GM19099 (cell line): ENCODE results near the gene SMYD1.

Experiments
- POLR2A ChIP-seq: IDR thresholded peaks from 3 replicates; pipeline ENCODE4 v1.6.1; 2011; ENCODE audit warnings: low read depth; ENCODE audit not compliant: insufficient read length; ENCODE audit errors: extremely low read depth

The SMYD1 gene

DNA sequence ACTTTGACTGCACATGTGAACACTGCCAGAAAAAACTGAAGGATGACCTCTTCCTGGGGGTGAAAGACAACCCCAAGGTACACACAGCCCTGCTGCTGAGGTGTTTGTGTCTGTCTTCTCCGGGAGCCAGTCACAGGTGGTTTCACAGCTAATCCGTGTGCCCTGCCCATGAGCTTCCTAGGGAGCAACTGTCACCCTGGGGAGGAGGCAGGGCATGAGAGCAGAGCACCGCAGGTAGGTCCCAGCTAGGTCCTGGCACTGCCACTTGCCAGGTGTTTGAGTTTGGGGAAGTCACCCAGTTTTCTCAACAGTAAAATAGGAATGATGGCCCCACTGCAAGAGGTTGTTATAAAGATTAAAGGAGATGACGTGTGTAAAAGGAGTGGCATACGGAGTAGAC, 29.1 kb downstream of the SMYD1 start:
- no peak for TF ChIP-seq POLR2A

DNA sequence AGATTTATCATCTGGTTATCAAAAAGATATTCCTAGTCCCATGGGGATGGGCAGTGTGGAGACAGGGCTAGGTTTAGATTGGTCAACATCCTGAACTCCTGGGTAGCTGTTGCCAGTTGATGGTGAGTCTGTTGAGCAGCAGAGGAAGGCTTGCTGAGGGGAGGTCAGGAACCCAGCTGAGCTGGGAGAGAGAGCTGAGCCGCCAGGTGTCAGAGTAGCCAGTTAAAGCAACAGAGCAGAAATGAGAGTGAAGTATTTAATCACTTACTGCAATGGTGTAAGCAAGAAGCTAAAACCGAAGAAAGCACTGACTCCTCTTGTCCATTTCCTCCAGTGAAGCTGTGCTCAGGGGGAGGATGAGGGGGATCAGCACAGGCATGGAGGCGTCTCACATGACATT, 29.6 kb downstream of the SMYD1 start:
- no peak for TF ChIP-seq POLR2A

DNA sequence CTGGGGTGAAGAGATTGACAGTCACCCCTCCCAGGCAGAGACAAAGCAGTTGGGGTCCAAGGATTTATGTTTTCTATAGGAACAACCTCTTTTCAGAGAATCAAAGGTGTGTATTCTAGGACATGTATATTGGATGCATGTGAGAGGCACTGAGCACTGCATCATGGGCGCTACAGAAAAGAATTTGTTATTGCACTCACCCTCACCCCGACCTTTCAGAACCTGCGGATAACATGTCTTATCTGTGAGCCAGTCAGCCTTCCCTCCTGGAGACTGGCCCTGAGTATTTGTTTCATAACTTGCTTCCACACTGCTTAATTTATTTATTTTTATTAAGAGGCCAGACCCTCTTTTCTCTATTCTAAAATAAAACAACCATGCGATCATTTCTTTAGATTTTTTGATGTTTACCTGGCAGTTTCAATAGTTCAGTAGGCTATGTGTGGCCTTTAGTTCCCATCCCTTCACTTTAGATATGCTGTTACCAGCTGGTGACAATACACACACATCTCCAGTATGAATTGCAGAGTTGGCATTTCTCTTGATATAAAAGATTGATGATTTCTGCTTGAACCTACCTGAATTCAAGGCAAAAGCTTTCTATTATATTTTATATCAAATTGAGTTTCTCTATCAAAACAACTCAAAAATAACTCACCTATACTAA, 30.4 kb downstream of the SMYD1 start:
- TF ChIP-seq POLR2A: no peak

DNA sequence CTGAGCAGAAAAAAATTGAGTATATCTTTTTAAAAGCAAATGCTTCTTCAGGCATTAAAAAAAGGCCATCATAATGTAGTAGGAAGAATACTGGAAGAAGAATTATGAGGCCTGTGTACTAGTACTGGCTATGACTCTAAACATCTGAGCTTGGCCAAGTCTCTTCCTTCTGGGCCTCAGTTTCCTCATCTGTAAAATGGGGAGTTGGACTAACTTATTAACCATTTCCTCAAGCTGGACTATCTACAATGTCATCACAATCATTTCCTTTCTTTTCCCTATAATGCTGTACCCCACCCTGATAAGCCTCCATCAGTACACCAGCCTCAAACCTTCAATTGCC, 30.9 kb downstream of the SMYD1 start:
- no peak for TF ChIP-seq POLR2A

DNA sequence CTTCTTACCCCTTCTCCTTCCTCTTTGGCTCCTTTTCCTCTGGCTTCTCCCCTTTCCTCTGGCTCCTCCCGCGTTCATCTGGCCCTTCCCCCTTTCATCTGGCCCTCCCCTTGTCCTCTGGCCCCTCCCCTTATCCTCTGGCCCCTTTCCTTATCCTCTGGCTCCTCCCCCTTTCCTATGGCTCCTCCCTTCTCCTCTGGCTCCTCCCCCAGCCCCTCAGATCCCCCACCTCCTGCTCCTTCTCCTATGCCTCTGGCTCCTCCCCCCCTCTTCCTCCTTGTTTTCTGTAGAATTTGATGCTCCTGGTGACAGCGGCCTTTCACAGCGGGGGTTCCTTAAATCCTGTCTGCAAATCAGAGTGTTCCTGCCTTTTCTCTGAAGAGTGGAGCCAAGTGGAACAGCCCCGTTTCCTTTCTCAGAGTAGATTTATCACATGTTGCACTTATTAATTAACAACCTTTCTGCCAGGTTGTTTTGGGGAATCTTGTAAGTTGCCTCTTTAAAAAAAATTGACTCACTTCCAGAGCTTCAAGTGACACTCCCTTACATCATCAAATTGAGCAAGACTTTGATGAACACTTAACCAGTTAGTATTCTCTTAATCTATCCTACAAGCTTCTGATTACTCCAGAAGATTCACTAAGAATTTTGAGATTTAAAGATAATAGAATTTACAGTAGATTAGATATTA, 32.3 kb downstream of the SMYD1 start:
- TF ChIP-seq POLR2A: no peak

DNA sequence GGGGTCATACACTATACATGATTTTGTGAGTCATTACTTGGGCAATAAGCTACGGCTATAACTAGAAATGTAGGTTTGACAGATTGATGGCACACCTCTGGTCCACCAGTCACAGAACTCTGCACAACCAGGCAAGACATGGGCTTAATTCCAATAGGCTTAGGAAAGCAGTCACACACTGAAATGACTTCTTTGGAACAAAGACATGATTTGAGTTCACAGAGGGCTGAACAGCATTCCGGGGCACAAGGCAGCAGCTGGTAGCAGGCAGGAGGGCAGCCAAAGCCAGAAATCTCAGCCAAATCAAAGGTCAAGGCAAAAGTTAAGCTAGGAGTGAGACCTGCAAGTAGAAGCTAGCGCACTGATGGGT, 32.8 kb downstream of the SMYD1 start:
- TF ChIP-seq POLR2A: no peak

DNA sequence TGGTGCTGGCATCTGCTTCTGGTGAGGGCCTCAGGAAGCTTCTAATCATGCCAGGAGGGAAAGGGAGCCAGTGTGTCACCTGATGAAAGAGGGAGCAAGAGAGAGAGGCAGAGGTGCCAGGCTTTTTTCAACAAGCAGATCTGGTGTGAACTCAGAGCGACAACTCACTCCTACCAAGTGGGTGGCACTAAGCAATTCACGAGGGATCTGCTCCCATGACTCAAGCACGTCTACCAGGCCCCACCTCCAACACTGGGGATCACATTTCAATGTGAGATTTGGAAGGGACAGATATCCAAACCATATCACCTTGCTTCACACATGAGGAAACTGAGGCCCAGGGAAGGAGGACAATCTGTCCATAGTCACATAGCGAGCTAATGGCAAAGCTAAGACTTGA, 41.2 kb downstream of the SMYD1 start:
- no peak for TF ChIP-seq POLR2A

DNA sequence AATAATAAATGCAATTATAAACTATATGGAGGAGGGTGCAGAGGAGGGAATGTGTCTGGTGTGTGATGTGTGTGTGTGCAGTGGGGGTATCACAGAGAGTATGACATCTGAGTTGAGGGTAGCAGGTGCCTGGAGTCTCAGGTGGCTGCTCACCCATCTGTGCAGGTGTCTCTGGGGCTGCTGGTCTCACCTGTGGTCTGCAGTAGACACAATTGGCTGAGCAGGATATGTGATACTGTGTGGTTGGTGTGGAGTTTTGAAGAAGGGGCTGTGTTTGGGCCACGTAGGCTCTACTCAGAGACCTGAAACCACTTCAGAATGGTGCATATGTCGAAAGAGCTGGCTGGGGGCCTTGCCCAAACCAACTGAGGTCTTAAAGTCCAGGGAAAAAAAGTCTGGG, 43.2 kb downstream of the SMYD1 start:
- no peak for TF ChIP-seq POLR2A

DNA sequence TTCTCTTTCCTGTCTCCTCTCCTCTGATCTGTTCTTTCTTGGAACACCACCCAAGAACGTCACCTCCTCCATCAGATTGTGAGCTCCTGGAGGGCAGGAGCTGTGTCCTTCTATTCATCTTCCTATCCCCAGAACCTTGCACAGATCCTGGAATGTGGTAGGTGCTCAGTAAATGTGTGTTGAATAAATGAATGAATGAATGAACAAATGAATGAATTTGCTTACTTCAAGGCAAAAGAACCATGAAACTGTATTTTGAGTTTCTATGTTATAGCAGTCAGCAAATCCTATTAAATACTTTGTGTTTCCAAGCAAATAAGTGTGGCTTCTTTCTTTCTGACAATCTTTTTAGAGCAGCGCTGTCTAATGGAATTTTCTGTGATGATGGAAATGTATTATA, 45.4 kb downstream of the SMYD1 start:
- TF ChIP-seq POLR2A: no peak

DNA sequence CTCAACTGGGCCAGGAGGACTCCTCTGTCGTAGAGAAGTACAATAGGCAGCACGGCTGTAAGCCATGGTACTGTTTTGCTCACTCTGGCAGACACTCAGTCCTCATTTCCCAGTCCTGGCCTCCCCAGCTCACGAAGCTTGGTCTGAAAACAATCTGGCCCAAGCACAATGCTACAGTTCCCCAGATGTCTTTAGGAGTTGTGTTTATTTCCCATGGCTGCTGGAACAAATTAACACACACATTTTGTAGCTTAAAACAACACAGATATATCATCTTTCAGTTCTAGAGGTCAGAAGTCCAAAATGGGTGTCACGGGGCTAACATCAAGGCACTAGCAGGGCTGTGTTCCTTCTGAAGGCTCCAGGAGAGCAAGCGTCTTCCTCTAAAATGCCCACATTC, 47.3 kb downstream of the SMYD1 start:
- no peak for TF ChIP-seq POLR2A

DNA sequence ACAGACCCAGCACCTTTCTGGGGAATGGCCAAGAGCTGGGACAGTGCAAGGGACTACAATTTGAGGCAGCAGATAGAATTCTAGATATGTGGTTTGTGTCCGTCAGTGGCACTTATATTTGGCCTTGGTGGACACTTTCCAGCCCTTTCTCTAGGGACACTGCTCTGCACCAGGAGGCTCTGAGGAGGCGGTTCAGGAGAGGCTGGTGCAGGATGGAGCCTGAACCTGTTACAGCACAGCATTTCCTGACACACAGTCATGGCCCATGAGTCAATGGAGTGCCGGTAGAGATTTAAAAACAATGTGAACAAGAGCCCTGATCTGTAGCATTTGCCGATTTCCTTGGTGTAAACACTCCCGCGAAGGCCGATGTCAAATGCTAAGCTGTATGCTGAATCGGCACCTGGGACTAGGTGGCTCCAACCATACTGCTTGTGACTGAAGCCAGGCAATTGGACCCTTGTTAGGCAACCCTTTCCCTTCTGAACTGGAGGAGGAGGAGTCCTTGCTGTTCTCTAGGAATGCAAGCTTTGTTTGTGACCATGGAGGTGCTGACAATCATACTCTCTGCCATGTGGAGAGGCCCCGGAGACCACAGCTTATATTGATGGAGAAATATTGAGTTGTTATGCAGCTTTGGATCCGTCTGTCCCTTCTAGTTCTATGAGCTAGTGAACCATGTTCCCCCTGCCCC, 48.3 kb downstream of the SMYD1 start:
- TF ChIP-seq POLR2A: no peak

DNA sequence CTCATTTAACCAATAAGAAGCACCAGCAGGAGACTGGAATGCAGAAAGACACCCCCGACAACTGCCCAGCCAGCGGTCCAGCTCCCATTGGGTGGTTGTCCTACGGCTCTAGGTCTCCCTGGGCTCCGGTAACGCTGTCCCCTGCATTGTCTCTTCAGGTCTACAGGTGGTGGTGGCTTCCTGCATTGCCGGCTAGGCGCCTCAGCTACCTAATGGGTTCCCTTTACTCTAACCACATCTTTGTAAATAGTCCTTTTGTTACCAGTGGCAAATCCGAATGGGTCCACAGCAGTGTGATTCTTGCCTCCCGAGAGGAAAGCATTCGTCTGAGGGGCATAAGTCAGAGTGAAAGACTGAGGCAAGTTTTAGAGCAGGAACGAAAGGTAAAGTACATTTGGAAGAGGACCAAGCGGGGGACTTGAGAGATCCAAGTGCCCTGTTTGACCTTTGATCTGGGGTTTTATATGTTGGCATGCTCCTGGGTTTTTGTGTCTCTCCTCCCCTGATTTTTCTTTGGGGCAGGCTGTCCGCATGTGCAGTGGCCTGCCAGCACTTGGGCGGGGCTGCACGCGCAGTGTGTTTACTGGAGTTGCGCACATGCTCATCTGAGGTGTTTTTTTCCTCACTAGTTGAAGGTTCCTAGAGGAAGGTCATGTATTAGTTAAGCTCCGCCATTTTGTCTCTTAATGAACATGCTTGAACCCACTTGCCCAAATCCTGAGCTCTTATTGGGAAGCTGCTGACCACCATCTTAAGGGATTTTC, 49.2 kb downstream of the SMYD1 start:
- TF ChIP-seq POLR2A: no peak

DNA sequence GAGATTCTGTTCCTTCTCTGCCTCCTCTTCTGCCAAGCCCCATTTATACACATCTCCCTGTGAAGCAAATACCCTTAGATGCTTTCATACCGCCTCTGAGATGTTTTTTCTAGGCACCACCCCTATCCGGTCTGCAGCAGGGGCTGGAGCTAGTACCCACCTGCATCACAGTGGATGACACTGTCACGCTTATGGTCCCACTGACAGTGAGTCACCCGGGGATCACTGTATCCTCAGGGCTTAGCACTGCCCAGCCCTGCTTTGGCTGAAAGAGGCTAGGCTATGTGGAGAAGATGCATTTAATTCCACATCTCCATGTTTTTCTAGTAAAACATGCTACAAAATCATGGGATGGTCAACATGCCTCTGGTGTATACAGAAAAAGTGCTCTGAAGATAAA, 50.3 kb downstream of the SMYD1 start:
- TF ChIP-seq POLR2A: no peak

DNA sequence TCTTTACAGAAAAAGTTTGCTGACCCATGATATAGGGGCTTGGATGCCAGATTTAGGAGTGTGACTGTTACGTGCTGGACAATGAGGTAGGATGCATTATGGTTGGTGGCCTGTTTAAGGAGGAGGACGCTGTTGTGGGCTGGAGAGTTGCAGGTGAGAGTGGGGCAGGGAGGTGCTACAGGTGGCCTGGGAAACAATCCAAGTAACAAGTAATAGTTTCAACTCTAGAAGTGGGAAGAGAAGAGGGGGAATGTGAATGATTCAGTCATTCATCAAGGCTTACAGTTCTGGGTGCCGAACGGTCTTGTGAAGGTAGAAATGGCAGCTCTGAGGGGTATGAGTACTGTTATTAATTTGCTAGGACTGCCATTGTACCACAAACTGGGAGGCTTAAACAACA, 54.1 kb downstream of the SMYD1 start:
- TF ChIP-seq POLR2A: no peak

DNA sequence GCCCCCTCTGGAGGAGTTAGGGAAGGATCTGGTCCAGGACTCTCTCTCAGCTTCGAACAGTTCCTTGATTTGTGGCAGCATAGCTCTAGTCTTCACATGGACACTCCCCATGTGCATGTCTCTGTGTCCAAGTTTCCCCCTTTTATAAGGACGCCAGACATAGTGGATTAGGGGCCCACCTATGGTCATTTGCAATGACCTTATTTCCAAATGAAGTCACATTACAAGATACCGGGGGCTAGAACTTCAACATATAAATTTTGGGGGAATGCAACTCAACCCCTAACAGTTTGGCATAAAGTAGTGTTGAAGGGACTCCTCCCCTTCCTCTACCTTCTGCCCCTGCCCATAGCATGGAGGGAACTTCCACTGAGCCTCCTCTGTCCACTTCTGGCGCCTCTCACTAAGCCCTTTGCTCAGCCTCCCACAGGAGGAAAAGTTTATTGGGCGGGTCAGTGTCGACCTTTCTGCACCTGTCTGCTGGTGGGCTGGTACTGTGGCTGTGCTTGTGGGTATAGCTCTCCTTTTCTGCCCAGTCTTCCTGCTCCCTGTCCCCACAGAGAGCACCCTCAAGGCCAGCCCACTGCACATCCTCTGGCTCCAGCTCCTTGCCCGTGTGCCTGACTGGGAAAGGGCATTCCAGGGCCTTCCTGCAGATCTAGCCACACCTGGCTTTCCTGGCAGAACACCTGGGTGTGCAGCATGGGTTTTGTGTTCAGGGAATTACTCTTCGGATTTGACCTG, 54.7 kb downstream of the SMYD1 start:
- TF ChIP-seq POLR2A: no peak

DNA sequence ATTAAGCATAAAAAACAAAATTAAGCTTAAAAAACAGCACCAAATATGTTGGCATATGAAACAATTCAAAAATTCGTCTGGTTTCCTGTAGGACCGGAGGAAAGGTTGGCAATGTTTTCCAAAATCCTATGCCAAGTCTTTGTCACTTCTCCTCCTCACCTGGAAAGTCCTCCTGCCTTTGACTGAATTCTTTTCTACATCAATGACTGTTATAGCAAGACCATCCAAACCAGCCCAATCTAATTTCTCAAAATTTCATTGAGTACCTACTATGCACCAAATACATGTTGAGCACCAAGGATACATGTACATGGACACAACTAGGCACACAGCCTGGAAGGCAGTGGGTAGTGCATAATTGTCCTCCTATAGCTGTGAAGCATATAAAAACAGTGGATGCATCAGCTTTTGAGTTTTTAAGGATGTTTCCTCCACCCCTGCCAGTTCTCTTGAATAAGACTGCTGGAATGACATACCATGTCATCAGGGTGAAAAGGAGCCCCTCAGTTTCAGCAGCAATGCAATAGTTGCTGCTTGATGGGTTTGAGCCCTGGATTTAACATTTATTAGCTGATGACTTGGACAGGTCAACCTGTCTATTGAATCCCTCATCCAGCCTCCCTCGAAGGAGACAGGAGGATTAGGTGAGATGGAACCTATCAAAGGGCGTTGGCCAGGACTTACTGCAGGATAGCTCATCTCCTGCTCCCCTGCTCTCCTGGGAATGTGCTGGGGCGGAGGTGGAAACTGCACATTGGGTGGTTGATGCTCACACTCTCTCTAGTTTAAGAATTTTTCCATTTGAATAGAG, 55.7 kb downstream of the SMYD1 start:
- TF ChIP-seq POLR2A: no peak
